Coronary artery (tissue), 2 donors: ENCODE results near the gene TRMO.

Experiments used
- DNase-seq: peaks from one replicate; pipeline ENCODE4 v3.0.0-alpha.2; 2017; ENCODE audit warnings: low spot score
- H3K27ac ChIP-seq, 2 donors: fragments of 200-600 bp; sonication (generic); one replicate each; pipeline ENCODE4 v1.5.1; 2016 to 2019
- H3K4me3 ChIP-seq: fragments of 200-600 bp; sonication (generic); 2 replicates; pipeline ENCODE4 v1.5.1; 2016; ENCODE audit warnings: mild to moderate bottlenecking, moderate library complexity
- CTCF ChIP-seq: fragments of 200-600 bp; sonication (generic); IDR thresholded peaks from one replicate; pipeline ENCODE4 v1.5.1; 2019; ENCODE audit warnings: antibody characterized with exemption

The TRMO gene

GRCh38 chr9:97938081-97938644 is 15.9 kb upstream of the TRMO start, which contains the start of gene HEMGN:
HEMGN (minus strand) TSS chr9:97938172; CDS start chr9:97938136, 36 bp downstream.
- TF ChIP-seq CTCF: no peak
- DNase-seq: no peak
- H3K27ac ChIP-seq: no peak within 1 kb of the TSS

GRCh38 chr9:97936998-97937397 is 14.7 kb upstream of the TRMO start:
- H3K27ac ChIP-seq: no peak overlapping the region
- DNase-seq: no peak
- H3K4me3 ChIP-seq: no peak overlapping the region
- TF ChIP-seq CTCF: no peak

More at GRCh38 chr9:97938081-97938644, 15.9 kb upstream of the TRMO start, which contains the start of gene HEMGN:
- H3K4me3 ChIP-seq: no peak within 1 kb of the TSS

DNA sequence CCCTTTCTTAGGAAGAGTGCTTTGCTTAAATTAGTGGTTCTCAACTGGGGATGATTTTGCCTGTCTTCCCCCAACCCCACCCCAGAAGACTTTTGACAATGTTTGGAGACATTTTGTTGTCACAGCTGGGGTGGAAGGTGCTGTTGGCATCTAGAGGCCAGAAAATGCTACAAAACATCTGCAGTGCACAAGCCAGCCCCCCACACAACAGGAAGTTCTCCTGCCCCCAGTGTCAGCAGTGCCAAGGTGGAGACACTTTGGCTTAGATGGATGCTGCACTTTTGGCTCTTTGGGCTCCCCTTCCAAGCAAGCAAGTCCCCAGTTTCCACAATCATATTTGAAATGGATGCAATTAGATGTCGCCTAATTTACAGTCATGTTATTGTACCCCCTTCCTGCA is 13.0 kb upstream of the TRMO start:
- DNase-seq: no peak
- no peak for TF ChIP-seq CTCF
- Histone ChIP-seq H3K4me3 (no peak overlapping the region), H3K27ac (no peak overlapping the region)

GRCh38 chr9:97934321-97935115 is 12.2 kb upstream of the TRMO start:
- Histone ChIP-seq H3K27ac (no peak overlapping the region), H3K4me3 (no peak overlapping the region)
- no peak for TF ChIP-seq CTCF
- no peak for DNase-seq

GRCh38 chr9:97933297-97933998 is 11.1 kb upstream of the TRMO start:
- no peak for DNase-seq
- TF ChIP-seq CTCF: no peak
- Histone ChIP-seq H3K27ac (no peak overlapping the region), H3K4me3 (no peak overlapping the region)

DNA sequence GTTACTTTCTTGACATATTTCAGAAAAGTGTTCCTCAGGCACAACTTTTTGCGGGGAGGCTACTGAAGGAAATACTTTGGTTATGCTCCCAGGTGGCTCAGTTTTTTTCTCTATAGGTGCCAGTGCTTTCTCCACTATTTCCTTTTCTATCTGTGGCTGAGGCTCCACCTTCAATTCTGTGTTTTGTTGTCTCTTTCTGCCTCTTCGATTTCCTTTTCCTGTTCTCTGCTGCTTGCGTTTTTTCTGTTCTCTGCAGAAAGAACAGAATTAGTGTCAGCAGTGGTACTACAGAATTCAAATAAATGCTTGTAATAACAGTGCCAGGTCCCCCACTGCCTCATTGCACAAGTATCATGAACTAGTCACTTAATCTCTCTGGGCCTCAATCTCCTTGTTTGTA is 8.7 kb upstream of the TRMO start:
- Histone ChIP-seq H3K27ac (no peak overlapping the region), H3K4me3 (no peak overlapping the region)
- no peak for DNase-seq
- TF ChIP-seq CTCF: no peak
